HG03575 (cell line): Measurements from ENCODE around the gene ZCRB1.
"Not testable (repeated sequence)": the region's sequence is repeated elsewhere in the genome, so short reads cannot be mapped to it uniquely, and the experiment has no call there.

Source experiments
- ATAC-seq: cut with Tn5 transposase; IDR thresholded peaks from one replicate; pipeline ENCODE4 v1.9.1; 2021; ENCODE audit not compliant: unreplicated experiment, insufficient number of reproducible peaks, low FRiP score; ENCODE audit errors: extremely low read depth

The ZCRB1 gene

DNA sequence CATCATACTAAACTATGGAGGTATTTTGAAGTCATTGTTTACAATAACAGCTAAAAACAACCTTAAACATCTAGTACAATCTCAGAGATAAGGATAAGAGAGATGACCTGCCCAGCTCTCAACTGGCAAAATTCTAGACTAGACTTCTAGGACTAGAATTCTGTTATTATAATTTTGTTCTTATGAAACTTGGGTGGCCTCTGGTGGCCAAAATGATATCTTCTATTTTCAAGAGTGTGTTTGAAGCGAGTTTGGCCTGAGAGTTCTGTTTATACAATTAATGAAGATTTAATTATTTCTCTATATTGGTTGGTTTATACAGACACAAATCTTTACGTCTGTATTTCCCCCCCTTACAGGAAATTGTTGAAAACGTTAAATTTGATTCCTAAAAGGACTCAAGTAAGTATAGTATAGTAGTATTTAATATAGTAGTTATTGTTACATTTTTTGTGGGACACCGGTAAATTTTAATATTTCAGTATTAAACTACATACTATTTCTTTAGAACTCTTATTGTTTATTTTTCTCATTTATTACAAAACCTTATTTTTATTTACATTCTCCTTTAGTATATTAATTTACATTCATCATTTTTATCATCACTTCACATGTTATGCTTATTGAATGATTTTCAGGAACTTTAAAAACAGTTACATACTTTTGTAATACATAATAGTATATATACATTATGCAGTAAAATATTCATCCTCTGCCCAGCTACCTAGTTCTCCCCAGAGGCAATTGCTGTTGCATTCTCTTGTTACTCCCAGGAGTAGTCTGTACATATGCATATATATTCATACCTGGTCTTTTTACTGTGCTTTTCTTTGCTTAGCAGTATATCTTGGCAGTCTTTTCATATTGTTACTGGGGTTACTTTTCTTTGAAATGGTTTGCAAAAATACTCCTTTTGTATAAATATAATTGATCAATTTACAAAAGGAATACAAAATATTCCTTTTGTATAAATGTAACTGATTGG lies 6.7 kb upstream of the ZCRB1 start:
- ATAC-seq, result no peak

DNA sequence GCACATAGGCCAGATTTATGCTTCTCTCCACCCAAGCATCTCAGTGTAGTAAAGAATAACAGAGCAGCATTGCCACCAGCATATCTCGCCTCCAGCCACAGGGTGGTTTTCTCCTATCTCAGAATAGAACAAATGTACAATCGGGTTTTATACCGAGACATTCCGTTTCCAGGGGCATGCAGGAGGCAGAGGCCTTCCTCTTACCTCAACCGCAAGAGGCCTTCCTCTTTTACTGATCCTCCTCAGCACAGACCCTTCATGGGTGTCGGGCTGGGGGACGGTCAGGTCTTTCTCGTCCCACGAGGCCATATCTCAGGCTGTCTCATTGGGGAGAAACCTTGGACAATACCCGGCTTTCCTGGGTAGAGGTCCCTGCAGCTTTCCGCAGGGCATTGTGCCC lies 4.2 kb upstream of the ZCRB1 start:
- ATAC-seq, result not testable (repeated sequence)

DNA sequence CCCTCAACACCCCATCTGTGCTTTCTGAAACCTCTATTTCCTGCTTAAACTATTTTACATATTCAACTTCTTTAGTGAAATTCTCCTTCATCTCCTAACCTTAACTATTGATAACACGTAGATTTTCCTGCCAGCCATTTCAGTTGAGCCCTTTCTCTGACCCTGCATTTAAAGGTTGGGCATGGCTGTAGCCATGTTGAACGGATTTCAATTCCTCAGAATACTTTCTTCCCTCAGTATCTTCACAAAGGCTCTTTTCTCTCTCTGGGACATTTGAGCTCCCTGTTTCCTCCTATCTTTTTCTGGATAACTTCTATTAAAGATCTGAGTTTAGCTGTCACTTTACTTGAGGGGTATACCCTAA lies 1.3 kb upstream of the ZCRB1 start:
- no peak for ATAC-seq

DNA sequence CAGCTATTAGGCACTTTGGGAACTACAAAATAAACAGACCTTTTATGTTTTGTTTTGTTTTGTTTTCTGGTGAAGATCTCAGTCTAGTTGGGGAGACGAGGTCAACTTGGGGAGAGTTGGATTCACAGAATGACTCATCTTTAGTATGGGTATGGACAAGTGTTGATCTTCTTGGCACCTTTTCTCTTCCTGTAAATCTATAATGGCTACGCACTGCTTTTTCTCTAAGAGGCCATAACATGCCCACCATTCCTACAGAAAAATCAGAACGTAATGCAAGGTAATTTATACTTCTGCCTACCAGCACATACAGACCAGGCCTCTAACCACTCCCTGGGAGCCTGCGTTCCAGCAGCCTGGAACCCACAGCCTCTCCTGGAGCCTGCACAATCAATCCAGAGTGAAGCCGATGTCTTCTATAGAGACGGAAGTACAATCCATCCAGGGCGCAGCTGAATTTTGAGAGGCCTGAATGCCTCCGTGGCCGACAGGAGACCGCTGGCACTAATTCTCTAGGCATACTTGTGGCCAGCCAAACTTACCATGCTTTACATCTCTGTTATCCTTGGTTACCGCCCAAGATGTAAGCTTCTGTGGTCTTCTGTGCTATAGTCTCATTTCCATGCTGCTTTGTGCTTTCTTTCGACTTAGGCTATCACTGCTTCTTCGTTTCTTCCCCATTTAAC lies 790 bp upstream of the ZCRB1 start:
- ATAC-seq, result no peak

DNA sequence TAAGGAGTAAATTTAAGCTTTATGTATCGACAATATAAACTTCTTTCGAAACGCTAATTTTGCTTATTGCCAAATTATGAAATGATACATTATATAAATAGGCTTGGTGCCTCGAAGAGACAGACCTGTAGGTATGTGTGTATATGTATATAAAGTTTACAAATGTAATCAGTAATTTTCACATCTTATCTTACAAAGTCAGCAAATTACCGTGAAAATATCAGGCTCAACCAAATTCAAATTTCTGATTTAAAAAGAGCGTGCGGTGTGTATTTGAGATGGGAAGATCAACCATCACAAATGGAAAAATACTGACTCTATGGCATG lies 605 bp downstream of the ZCRB1 start:
- no peak for ATAC-seq

DNA sequence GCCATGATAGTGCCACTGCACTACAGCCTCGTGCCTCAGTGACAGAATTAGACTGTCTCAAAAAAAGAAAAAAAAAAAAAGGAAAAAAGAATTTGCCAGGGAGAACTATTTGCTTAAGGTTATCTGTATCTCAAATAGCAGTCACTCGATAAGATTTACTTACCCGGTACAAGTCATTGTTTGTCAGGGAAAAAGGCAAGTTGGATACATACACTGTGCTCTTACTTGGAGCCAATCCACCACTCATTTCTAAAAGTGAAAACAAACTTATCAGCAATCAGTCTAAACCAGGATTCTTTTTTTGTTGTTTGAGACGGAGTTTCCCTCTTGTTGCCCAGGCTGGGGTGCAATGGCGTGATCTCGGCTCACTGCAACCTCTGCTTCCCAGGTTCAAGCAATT lies 2.0 kb downstream of the ZCRB1 start:
- ATAC-seq, result no peak

DNA sequence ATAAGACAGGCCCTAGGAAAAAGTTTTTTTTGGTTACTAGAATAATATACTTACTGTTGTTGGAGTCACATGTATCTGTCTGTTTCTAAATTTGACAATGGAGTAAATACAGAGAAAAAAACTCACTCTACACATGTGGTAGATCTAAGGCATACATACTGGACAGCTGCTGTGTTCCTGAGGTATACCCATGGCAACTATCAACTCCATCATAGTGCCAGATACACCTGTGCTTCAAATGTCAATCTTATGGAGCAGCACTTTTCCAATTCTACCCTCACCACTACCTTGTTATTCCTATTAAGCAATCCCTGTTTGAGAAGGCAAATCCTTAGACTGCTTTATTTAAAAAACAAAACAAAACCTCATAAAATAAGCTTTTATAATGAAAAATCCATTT lies 3.3 kb downstream of the ZCRB1 start:
- ATAC-seq, result no peak

DNA sequence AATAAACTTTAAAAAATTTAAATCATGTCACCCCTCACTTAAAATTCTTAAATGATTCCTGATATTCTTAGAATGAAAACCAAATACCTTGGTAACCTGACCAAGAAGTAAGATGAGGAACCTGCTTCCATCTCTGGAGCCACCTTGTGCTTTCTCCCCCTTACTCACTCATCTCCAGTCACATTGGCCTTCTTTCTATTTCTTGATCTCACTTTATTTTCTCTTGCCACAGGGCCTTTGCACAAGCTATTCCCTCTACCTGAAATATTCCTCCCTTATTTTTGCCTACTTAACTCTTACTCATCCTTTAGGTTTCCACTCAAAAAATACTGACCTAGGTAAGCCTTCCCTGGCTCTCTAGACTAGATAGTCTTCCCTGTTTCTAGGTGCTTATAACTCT lies 5.1 kb downstream of the ZCRB1 start:
- no peak for ATAC-seq

DNA sequence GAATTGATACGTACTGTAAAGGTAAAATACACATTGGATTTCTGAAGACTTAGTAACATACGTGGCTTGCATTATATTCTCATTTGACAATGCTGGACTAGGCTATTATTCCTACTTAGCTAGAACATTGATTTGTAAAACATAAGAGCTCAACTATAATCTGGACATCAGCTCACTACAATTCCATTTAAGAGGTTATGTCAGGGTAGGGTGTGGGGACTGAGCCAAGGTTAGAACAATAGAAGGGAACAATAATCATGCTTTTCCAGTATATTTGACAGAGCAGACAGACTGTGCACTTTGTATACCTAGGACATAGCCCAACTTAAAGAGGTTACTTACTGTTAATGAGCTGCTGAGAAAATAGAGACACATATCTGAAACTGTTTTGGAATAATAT lies 10.8 kb downstream of the ZCRB1 start:
- ATAC-seq, result no peak

DNA sequence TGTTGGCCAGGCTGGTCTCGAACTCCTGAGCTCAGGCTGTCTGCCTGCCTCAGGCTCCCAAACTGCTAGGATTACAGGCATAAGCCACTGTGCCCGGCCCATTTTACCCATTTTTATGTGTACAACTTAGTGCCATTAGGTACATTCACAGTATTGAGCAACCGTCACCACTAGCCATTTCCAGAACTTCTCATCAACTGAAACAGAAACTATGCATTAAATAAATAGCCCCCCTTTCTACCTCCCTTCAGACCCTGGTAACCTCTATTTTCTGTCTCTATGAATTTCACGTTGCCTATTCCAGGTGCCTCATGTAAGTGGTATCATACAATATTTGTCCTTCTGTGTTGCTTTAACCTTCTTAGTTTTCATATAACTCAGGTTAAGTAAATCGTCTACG lies 15.9 kb downstream of the ZCRB1 start:
- no peak for ATAC-seq

DNA sequence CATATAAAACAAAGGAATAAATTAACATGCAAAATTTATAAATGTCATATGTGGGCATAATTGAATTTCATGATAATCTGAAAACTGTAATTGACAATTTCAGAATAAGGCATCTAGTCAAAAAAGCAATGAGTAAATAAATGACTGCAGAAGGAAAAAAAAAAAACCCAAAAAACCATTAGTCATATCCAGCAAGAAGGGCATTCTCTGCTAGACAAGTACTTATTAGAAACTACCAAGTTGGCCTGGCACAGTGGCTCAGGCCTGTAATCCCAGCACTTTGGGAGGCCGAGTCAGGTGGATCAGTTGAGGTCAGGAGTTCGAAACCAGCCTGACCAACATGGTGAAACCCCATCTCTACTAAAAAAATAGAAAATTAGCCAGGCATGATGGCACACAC lies 17.5 kb downstream of the ZCRB1 start:
- no peak for ATAC-seq

DNA sequence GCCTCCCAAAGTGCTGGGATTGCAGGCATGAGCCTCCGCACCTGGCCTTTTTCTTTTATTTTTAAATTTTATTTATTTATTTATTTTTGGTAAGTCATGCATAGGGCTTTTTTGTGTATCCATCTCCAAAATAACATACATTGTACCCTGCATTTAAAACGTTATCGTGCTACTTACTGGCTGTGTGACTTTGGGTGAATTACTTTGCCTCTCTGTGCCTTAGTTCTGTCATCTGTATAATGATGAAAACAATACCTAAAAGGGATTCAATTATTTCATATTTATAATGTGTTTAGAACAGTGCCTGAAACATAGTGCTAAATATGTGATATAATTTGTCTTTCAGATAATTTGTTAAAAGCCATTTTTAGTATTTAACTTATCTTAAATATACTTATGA lies 19.6 kb downstream of the ZCRB1 start:
- ATAC-seq, result no peak

DNA sequence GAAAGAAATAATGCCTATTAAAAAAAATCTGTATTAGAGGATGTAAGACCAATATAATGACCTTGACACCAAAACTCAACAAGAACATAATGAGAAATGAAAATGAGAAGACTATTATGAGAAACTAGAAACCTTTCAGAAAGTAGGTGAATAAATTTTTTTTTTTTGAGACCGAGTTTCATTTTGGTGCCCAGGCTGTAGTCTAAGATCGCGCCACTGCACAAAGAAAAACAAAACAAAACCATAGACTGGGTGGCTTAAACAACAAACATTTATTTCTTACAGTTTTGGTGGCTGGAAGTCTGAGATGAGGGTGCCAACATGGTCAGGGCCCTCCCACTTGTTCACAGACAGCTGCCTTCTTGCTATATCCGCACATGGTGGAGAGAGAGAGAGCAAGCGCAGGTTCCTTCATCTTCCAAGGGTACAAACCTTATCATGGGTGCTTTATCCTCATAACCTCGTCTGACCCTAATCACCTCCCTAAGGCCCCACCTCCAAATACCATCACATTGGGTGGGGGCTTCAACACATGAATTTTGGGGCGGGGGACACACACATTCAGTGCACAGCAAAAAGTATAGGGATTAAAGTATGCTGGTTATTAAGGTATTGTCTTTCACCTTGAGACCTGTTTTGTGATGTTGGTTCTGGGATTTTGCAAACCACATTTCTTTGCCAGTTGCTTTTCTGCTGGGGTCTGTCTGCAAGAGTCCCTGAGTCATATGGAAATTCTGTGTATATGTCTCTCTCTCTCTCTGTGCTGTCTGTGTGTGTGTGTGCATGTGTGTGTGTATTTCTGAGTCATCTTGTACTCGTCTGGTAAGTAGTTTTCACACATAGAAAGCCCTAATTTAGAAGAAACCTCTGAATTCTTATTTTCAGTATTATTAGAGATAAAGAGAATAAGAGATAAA lies 26.2 kb downstream of the ZCRB1 start:
- peak; percentile 78 for ATAC-seq

DNA sequence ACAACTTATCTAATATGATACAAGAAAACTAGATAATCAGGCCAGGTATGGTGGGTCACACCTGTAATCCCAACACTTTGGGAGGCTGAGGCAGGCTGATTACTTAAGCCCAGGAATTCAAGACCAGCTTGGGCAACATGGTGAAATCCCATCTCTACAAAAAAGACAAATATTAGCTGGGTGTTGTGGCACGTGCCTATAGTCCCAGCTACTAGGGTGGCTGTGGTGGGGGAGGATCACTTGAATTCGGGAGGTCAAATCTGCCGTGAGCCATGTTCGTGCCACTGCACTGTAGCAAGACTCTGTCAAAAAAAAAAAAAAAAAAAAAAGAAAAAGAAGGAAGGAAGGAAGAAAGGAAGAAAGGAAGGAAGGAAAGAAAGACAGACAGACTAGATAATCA lies 27.0 kb downstream of the ZCRB1 start:
- no peak for ATAC-seq

DNA sequence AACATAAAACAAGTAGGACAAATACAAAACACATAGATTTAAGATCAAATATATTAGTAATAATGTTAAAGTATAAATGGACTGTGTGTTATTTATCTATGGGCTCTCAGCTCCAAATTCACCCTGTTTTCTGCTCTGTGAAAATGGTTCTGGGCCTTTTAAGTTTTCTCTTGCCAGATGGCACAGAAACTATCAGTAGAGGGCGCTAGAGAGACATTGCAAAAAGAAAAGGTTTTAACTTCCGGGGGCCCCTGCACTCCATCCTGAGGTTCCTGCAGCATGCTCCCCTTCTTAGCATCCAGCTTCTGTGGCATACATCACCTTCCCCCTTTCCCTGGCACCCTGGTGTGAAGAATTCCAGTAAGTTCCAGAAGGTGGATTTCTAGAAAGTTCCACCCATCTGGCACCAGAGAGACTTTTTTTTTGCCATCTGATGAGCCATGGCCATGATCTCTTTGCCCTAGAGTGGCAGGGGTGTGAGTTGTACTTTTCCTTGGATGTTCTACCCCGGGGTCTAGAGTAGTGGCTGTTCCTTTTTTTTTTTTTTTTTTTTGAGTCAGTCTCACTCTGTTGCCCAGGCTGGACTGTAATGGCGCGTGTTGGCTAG lies 29.3 kb downstream of the ZCRB1 start:
- no peak for ATAC-seq

DNA sequence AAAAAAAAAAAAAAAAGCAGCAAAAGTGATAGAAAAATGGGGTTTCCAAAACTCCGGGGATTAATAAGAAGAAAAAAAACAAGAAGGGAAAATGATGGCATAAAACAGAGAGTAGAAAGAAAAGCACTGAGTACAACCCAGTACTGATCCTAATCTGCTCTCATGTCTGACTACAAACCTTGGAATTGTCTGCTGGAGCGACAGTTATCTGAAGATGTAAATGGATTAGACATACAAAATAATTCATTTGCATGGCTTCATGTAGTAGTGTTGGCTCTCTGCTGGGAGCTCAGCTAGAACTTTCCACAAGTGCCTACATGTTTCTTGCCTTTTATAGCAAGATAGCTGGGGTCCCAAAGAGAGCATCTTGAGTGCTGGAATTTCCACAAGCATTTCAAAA lies 34.2 kb downstream of the ZCRB1 start:
- ATAC-seq, result no peak

DNA sequence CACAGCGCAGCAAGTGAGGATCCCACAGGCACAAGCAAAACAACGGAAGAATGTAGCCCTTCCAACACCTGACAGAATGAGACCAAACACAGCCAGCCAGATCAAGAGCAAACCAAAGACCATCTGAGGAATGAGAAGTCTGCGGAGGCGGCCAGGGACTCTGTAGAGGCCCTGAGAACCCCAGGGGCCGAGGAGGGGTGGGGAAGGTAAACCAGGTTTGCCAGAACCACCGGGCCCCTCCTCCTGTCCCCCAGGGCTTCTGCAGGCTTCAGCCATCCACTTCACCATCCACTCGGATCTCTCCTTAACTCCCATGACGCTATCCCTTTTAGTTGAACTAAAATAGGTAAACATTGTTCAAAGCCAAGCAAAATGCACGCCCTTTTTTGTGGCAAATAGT lies 37.4 kb downstream of the ZCRB1 start:
- ATAC-seq, result no peak

DNA sequence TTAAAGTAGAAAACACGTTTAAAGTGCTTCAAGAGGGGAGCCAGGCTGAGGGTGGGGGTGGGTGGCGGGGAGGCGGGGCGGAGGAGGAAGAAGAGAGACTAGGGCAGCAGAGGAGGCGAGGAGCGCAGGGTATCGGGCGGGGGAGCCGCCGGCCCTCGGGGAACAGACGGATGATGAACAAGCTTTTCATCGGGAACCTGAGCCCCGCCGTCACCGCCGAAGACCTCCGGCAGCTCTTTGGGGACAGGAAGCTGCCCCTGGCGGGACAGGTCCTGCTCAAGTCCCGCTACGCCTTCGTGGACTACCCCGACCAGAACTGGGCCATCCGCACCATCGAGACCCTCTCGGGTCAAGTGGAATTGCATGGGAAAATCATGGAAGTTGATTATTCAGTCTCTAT lies 39.2 kb downstream of the ZCRB1 start:
- no peak for ATAC-seq

DNA sequence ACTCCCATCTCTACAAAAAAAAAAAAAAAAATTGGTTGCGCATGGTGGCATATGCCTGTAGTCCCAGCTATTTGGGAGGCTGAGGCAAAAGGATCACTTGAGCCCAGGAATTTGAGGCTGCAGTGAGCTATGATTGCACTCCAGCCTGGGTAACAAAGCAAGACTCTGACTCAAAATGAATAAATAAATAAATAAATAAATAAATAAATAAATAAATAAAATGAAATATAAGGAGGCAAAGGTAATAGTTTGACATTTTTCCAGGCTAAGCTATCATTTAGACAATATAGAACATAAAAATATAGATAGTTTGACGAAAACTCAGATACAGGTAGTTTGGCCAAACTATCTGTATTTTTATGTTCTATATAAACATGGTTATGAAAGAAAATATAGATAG lies 40.5 kb downstream of the ZCRB1 start:
- ATAC-seq, result no peak
